SK-N-SH (cell line): ENCODE measurements around the gene CLN6. TPM values are rescaled to one million over a fixed set of nuclear protein-coding genes. Genes with fewer than 3 reads are reported as not detected.

ENCODE experiments used
- CTCF ChIA-PET: fragments of 300-600, 350-600 bp; formaldehyde crosslinking; extraction: SDS; loops from one replicate; lab custom pipeline; 2021; lab: Yijun Ruan, JAX
- POLR2A ChIA-PET: fragments of 350-600 bp; sonication (Branson Sonifier 250); formaldehyde crosslinking; extraction: SDS; loops from one replicate; lab custom pipeline; 2020; ENCODE audit warnings: antibody characterized with exemption, inconsistent platforms; lab: Yijun Ruan, JAX
- DNase-seq: peaks from one replicate; pipeline ENCODE4 v3.0.0; 2012
- H2AFZ ChIP-seq: fragments of 200-600 bp; sonication (generic); 2 replicates; pipeline ENCODE4 v1.8.1; 2016; ENCODE audit warnings: antibody characterized with exemption, mild to moderate bottlenecking, low read depth
- H3F3A ChIP-seq: fragments of 200-600 bp; sonication (generic); replicated peaks from 2 replicates; pipeline ENCODE3; 2016; ENCODE audit warnings: antibody characterized with exemption, mild to moderate bottlenecking; ENCODE audit not compliant: insufficient read depth
- H3K27ac ChIP-seq, 2 experiments: fragments of 200-500 bp in 1 of 2; fragments of 200-600 bp in 1 of 2; sonication (Bioruptor generic) in 1 of 2; sonication (generic), shearing (Covaris generic) in 1 of 2; 2 replicates each; pipeline versions ENCODE4 v1.5.1 to v1.6.1; 2014 to 2016; ENCODE audit warnings: low read depth in 2 of 2, inconsistent platforms in 1 of 2, low read length in 1 of 2, mild to moderate bottlenecking in 1 of 2, mixed read lengths in 1 of 2
- H3K27me3 ChIP-seq: fragments of 200-600 bp; sonication (generic), shearing (Covaris generic); 2 replicates; pipeline ENCODE4 v1.6.1; 2016; ENCODE audit warnings: mixed run types; ENCODE audit not compliant: insufficient read depth
- H3K36me3 ChIP-seq, 2 experiments: fragments of 200-500 bp in 1 of 2; fragments of 200-600 bp in 1 of 2; sonication (Bioruptor generic) in 1 of 2; sonication (generic) in 1 of 2; replicated peaks in 1 of 2; 2 replicates each; pipeline versions ENCODE3 to v1.5.1; 2014 to 2016; ENCODE audit warnings: low read length in 1 of 2, mild to moderate bottlenecking in 1 of 2; ENCODE audit not compliant: insufficient read depth in 2 of 2, control insufficient read depth in 1 of 2
- H3K4me1 ChIP-seq, 2 experiments: fragments of 200-500 bp in 1 of 2; fragments of 200-600 bp in 1 of 2; sonication (Bioruptor generic) in 1 of 2; sonication (generic), shearing (Covaris generic) in 1 of 2; 2 replicates each; pipeline versions ENCODE4 v1.5.1 to v1.6.1; 2014 to 2016; ENCODE audit warnings: low read depth in 1 of 2, low read length in 1 of 2, mixed run types in 1 of 2; ENCODE audit not compliant: insufficient read depth in 2 of 2, control insufficient read depth in 1 of 2
- H3K4me2 ChIP-seq: fragments of 200-600 bp; sonication (generic), shearing (Covaris generic); 2 replicates; pipeline ENCODE4 v1.6.1; 2017; ENCODE audit warnings: mixed run types
- H3K4me3 ChIP-seq, 2 experiments: fragments of 200-500 bp in 1 of 2; fragments of 200-600 bp in 1 of 2; sonication (Bioruptor generic) in 1 of 2; sonication (generic), shearing (Covaris generic) in 1 of 2; 2 replicates each; pipeline versions ENCODE4 v1.5.1 to v1.8.1; 2014 to 2016; ENCODE audit warnings: low read depth in 2 of 2, inconsistent platforms in 1 of 2, low read length in 1 of 2, mild to moderate bottlenecking in 1 of 2, mixed read lengths in 1 of 2, moderate library complexity in 1 of 2
- H3K79me2 ChIP-seq: fragments of 200-600 bp; sonication (generic); 2 replicates; pipeline ENCODE4 v1.8.1; 2017; ENCODE audit warnings: mild to moderate bottlenecking; ENCODE audit not compliant: insufficient read depth
- H3K9ac ChIP-seq: fragments of 200-600 bp; sonication (generic); 2 replicates; pipeline ENCODE4 v1.6.1; 2017; ENCODE audit warnings: mixed run types
- H3K9me2 ChIP-seq: fragments of 200-600 bp; sonication (generic); 2 replicates; pipeline ENCODE4 v1.6.1; 2017; ENCODE audit warnings: mixed run types
- H3K9me3 ChIP-seq: fragments of 200-600 bp; sonication (generic); 2 replicates; pipeline ENCODE4 v1.6.1; 2017; ENCODE audit warnings: mixed run types, mild to moderate bottlenecking, moderate library complexity
- H4K20me1 ChIP-seq: fragments of 200-600 bp; sonication (generic); 2 replicates; pipeline ENCODE4 v1.6.1; 2017; ENCODE audit warnings: mild to moderate bottlenecking, mixed run types; ENCODE audit not compliant: insufficient read depth
- ELF1 ChIP-seq: IDR thresholded peaks from 2 replicates; pipeline ENCODE4 v1.4.0; 2012
- EP300 ChIP-seq, 2 experiments: IDR thresholded peaks; 2 replicates each; pipeline versions ENCODE4 v1.4.0 to v1.6.1; 2012; ENCODE audit warnings: borderline replicate concordance in 1 of 2, low read depth in 1 of 2, low read length in 1 of 2
- FOSL2 ChIP-seq: IDR thresholded peaks from 2 replicates; pipeline ENCODE4 v1.4.0; 2012; ENCODE audit warnings: low read depth, mild to moderate bottlenecking, moderate library complexity, borderline replicate concordance
- FOXJ3 ChIP-seq: sonication (generic); formaldehyde crosslinking; IDR thresholded peaks from 2 replicates; pipeline ENCODE4 v1.5.1; 2020; ENCODE audit warnings: mild to moderate bottlenecking, missing genetic modification reagents
- MXI1 ChIP-seq: IDR thresholded peaks from 2 replicates; pipeline ENCODE4 v1.6.1; 2012; ENCODE audit warnings: mild to moderate bottlenecking, low read depth, low read length, improper control_type of control experiment
- NFIC ChIP-seq: IDR thresholded peaks from 2 replicates; pipeline ENCODE4 v1.4.0; 2012; ENCODE audit warnings: borderline replicate concordance
- NRF1 ChIP-seq: IDR thresholded peaks from 2 replicates; pipeline ENCODE4 v1.6.1; 2012; ENCODE audit warnings: low read depth, mild to moderate bottlenecking, low read length
- POLR2AphosphoS5 ChIP-seq: IDR thresholded peaks from 2 replicates; pipeline ENCODE4 v1.6.1; 2012; ENCODE audit warnings: low read depth, low read length
- SIN3A ChIP-seq: IDR thresholded peaks from 2 replicates; pipeline ENCODE4 v1.6.1; 2012; ENCODE audit warnings: low read depth, mild to moderate bottlenecking, low read length, moderate library complexity, borderline replicate concordance
- YY1 ChIP-seq: IDR thresholded peaks from 2 replicates; pipeline ENCODE4 v1.4.0; 2012; ENCODE audit warnings: low read depth, mild to moderate bottlenecking
- WGBS: methylation state at CpG from one replicate; pipeline ENCODE4 v1.1.6; 2017; ENCODE audit warnings: low lambda C conversion rate; 5-methylcytosine and 5-hydroxymethylcytosine counted together
- polyA plus RNA-seq, 3 experiments: library from polyadenylated mRNA; depleted of rRNA; stranded (reverse); fragments of >200 nt; gene quantifications; 2 replicates each; pipeline ENCODE4 v1.2.3, GENCODE V29; 2012
- TF ChIP-seq, protein P1 (sequence below): IDR thresholded peaks from 2 replicates; pipeline ENCODE4 v1.4.0; 2012; ENCODE audit warnings: low read depth, borderline replicate concordance
- TF ChIP-seq, protein P2 (sequence below): IDR thresholded peaks from 2 replicates; pipeline ENCODE4 v1.4.0; 2012; ENCODE audit warnings: low read depth
- TF ChIP-seq, protein P3 (sequence below): fragments of 150-350 bp; IDR thresholded peaks from 2 replicates; pipeline ENCODE4 v1.6.1; 2016; ENCODE audit warnings: mild to moderate bottlenecking, low read depth, low read length
- TF ChIP-seq, protein P4 (sequence below): IDR thresholded peaks from 2 replicates; pipeline ENCODE4 v1.4.0; 2012; ENCODE audit warnings: low read depth, borderline replicate concordance

CLN6 gene
- polyA plus RNA-seq, 1 of the 3 experiments (the other 2 are of a cell fraction), result 27.5 TPM

DNA sequence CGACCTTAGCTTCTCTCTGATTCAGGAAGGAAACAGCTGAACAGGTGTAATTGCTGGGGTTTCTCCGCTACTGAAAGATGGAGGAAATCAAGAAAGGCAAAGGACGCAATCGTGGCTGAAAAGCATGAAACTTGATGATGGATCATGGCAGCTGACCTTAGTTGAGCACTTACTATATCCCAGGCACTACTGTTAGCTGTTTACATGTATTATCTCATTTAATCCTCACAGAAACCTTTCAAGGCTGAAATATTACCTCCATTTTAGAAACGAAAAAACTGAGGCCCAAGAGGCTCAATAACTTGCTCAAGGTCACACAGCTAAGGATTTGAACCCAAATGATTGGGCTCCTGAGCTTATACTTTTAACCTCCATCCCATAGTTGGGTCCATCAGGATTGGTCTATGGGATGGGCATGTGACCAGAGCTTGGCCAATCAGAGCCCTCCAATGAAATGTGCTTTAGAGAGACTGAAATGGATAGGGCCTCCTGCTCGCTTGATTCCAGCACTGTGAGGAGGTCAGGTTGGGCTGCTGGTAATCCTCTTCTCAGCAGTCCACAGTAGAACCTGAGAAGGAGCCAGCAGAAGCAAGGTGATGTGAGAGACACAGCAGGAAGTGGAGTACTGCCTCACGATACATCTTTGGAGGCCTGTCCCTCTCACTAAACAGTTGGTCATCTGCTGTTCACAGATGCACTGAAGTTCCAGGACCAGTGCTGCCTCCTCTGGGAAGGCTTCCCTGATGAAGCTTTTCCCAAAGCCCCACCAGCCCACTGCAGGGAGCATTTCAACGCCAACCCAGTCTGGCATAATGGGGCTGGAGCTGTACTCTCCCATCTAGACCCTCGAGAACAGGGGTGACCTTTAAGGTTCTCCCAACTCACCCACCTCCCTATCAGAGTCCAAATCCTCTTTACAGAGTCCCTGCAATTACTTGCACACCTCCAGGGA, 10.4 kb downstream of the CLN6 start:
- Histone ChIP-seq H3K4me1 (no peaks in the 10 kb centered on the region), H3K36me3 (peaks cover 5 to 13% of the 10 kb centered on the region in 2 experiments), H4K20me1 (no peaks in the 10 kb centered on the region), H2AFZ (no peak overlapping the region), H3K9me2 (no peaks in the 10 kb centered on the region), H3K79me2 (peaks cover 43% of the 10 kb centered on the region; the same call in 1 of the 2 replicates), H3K9me3 (no peaks in the 10 kb centered on the region), H3K4me2 (no peak overlapping the region), H3K27me3 (no peaks in the 10 kb centered on the region), H3F3A (no peaks in the 10 kb centered on the region), H3K27ac (no peak overlapping the region), H3K9ac (no peak overlapping the region), H3K4me3 (no peak overlapping the region)
- TF ChIP-seq FOSL2, result no peak
- TF ChIP-seq, protein P1, sequence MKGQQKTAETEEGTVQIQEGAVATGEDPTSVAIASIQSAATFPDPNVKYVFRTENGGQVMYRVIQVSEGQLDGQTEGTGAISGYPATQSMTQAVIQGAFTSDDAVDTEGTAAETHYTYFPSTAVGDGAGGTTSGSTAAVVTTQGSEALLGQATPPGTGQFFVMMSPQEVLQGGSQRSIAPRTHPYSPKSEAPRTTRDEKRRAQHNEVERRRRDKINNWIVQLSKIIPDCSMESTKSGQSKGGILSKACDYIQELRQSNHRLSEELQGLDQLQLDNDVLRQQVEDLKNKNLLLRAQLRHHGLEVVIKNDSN, result peak; percentile 66; the same call in 1 of the 2 replicates
- 94% methylated on average over 8 of the region's 9 CpGs for WGBS
- DNase-seq, result peak; percentile 10
- ChIA-PET POLR2A (no interaction called here), CTCF (interaction anchor here (1.1 to 3.4 kb wide), 6 partner anchors 9 to 356 kb away, joined by 3 to 23 read pairs (median 6); partner anchors contain the start of gene CLN6)

DNA sequence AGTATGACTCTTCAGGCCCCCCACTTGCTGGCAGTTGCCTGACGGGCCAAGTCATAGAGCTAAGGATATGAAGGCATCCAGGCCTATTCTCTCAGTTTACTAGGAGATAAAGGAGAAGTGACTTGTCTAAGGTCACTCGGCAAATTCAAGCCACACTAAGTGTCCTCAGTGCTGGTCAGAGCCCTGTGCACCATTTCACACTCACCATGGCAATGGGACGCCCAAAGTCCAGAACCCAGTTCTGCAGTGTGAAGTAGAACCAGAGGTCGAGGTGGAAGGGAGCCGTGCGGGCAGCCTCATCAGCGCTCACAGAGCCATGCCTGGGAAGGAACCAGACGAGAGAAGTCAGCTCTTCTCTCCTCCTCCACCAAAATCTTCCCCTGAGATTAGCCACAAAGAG, 11.2 kb downstream of the CLN6 start:
- no peak overlapping the region for H3K27ac ChIP-seq
- ChIA-PET CTCF (interaction anchor here (1.4 to 3.4 kb wide), 4 partner anchors 8 to 356 kb away, joined by 4 to 23 read pairs (median 8); no protein-coding TSS in a partner anchor), POLR2A (no interaction called here)
- no peaks in the 10 kb centered on the region for H3K9me3 ChIP-seq
- no peak overlapping the region for H2AFZ ChIP-seq
- H3K27me3 ChIP-seq, result no peaks in the 10 kb centered on the region
- peaks cover 35% of the 10 kb centered on the region; the same call in 1 of the 2 replicates for H3K79me2 ChIP-seq
- H3K9ac ChIP-seq, result no peak overlapping the region
- H4K20me1 ChIP-seq, result no peaks in the 10 kb centered on the region
- H3K36me3 ChIP-seq, result peaks cover 5 to 13% of the 10 kb centered on the region in 2 experiments
- no peaks in the 10 kb centered on the region for H3K9me2 ChIP-seq
- TF ChIP-seq SIN3A, result no peak
- no peak for TF ChIP-seq FOXJ3 (CRISPR knock-in tag)
- TF ChIP-seq, protein P1, result no peak
- DNase-seq, result no peak
- no peak overlapping the region for H3K4me3 ChIP-seq
- H3K4me1 ChIP-seq, result no peaks in the 10 kb centered on the region
- H3K4me2 ChIP-seq, result no peak overlapping the region
- no peaks in the 10 kb centered on the region for H3F3A ChIP-seq
- WGBS, result 99% methylated on average over 8 of the region's 8 CpGs

DNA sequence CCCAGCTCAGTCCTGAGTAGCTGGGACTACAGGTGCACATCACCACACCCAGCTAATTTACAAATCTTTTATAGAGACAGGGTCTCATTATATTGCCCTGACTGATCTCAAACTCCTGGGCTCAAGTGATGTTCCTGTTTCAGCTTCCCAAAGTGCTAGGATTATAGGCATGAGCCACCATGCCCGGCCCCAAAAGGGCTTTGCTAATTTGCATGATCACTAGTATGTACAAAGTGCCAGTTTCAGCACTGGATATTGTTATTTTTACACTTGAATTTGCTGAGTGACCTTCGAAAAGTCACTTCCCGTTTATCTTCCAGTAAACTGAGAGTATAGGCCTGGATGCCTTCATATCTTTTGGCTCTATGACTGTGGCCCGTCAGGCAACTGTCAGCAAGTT, 12.2 kb downstream of the CLN6 start:
- Histone ChIP-seq H2AFZ (no peak overlapping the region), H3K9me3 (no peaks in the 10 kb centered on the region), H3K4me3 (no peak overlapping the region), H3K9ac (no peak overlapping the region), H3F3A (peaks cover under 1% of the 10 kb centered on the region), H3K79me2 (peaks cover 29% of the 10 kb centered on the region; the same call in 1 of the 2 replicates), H3K4me2 (no peak overlapping the region), H4K20me1 (no peaks in the 10 kb centered on the region), H3K27ac (no peak overlapping the region), H3K4me1 (no peaks in the 10 kb centered on the region), H3K27me3 (no peaks in the 10 kb centered on the region), H3K9me2 (no peaks in the 10 kb centered on the region), H3K36me3 (peaks cover 5 to 13% of the 10 kb centered on the region in 2 experiments)
- no peak for DNase-seq
- ChIA-PET POLR2A (no interaction called here), CTCF (interaction anchor here (0.6 kb wide), 1 partner anchor 506 kb away, joined by 3 read pairs; no protein-coding TSS in a partner anchor)
- WGBS, result 92% methylated on average over 4 of the region's 4 CpGs
- no peak for TF ChIP-seq MXI1
- no peak for TF ChIP-seq NRF1
- TF ChIP-seq EP300 (IDR thresholded peaks at IDR 0.05; ENCODE audit: borderline replicate concordance in 1 of 2, low read depth in 1 of 2, low read length in 1 of 2), result no peak
- TF ChIP-seq YY1, result no peak
- no peak for TF ChIP-seq ELF1
- TF ChIP-seq NFIC, result no peak
- TF ChIP-seq, protein P2, sequence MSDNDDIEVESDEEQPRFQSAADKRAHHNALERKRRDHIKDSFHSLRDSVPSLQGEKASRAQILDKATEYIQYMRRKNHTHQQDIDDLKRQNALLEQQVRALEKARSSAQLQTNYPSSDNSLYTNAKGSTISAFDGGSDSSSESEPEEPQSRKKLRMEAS, result no peak
- TF ChIP-seq FOSL2, result no peak
- TF ChIP-seq POLR2AphosphoS5, result no peak
- TF ChIP-seq SIN3A, result no peak
- TF ChIP-seq, protein P3, sequence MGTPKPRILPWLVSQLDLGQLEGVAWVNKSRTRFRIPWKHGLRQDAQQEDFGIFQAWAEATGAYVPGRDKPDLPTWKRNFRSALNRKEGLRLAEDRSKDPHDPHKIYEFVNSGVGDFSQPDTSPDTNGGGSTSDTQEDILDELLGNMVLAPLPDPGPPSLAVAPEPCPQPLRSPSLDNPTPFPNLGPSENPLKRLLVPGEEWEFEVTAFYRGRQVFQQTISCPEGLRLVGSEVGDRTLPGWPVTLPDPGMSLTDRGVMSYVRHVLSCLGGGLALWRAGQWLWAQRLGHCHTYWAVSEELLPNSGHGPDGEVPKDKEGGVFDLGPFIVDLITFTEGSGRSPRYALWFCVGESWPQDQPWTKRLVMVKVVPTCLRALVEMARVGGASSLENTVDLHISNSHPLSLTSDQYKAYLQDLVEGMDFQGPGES, result no peak
- TF ChIP-seq, protein P4, sequence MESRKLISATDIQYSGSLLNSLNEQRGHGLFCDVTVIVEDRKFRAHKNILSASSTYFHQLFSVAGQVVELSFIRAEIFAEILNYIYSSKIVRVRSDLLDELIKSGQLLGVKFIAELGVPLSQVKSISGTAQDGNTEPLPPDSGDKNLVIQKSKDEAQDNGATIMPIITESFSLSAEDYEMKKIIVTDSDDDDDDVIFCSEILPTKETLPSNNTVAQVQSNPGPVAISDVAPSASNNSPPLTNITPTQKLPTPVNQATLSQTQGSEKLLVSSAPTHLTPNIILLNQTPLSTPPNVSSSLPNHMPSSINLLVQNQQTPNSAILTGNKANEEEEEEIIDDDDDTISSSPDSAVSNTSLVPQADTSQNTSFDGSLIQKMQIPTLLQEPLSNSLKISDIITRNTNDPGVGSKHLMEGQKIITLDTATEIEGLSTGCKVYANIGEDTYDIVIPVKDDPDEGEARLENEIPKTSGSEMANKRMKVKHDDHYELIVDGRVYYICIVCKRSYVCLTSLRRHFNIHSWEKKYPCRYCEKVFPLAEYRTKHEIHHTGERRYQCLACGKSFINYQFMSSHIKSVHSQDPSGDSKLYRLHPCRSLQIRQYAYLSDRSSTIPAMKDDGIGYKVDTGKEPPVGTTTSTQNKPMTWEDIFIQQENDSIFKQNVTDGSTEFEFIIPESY, result no peak
